Activated CD4-positive, CD25-positive, alpha-beta regulatory T cell treated with anti-CD3 and anti-CD28 coated beads, Interleukin-2, amount 50 U/mL, for 72 hours (primary cell): Measurements from ENCODE around the gene GNL2.
A peak's percentile ranks its signal among the peaks of the same experiment; 100 is the strongest.
"Not testable (repeated sequence)": the region's sequence is repeated elsewhere in the genome, so short reads cannot be mapped to it uniquely, and the experiment has no call there.

ENCODE experiments used
- DNase-seq: peaks from one replicate; pipeline ENCODE4 v3.0.0; 2021

GNL2 gene

GRCh38 chr1:37558411-37558810 lies 37.3 kb downstream of the GNL2 start:
- no peak for DNase-seq

- DNase-seq = no peak
Observed at GRCh38 chr1:37557402-37557801, 38.3 kb downstream of the GNL2 start.

- peak; percentile 47 for DNase-seq
Observed at GRCh38 chr1:37556712-37557196, 39.0 kb downstream of the GNL2 start, which contains the start of gene DNALI1. Gene DNALI1, plus strand, starts transcription at chr1:37556940. Its CDS starts 55 bp downstream, at chr1:37556995.

- peak; percentile 85 for DNase-seq
Observed at GRCh38 chr1:37553927-37554808, 41.6 kb downstream of the GNL2 start, which contains the start of gene SNIP1. Gene SNIP1, minus strand, starts transcription at chr1:37554293. Its CDS starts 64 bp downstream, at chr1:37554229.

- no peak for DNase-seq
Observed at GRCh38 chr1:37553598-37553926, 42.2 kb downstream of the GNL2 start.

- DNase-seq = no peak
Observed at GRCh38 chr1:37549341-37549740, 46.4 kb downstream of the GNL2 start.

GRCh38 chr1:37545019-37545418 lies 50.7 kb downstream of the GNL2 start:
- no peak for DNase-seq

GRCh38 chr1:37544530-37544929 lies 51.2 kb downstream of the GNL2 start:
- no peak for DNase-seq

- DNase-seq = no peak
Observed at GRCh38 chr1:37540036-37540785, 55.5 kb downstream of the GNL2 start.

GRCh38 chr1:37539154-37539553 lies 56.6 kb downstream of the GNL2 start:
- DNase-seq = not testable (repeated sequence)

GRCh38 chr1:37537378-37537777 lies 58.4 kb downstream of the GNL2 start:
- DNase-seq = no peak

GRCh38 chr1:37533317-37534093 lies 62.2 kb downstream of the GNL2 start:
- DNase-seq = no peak

- not testable (repeated sequence) for DNase-seq
Observed at GRCh38 chr1:37532418-37533156, 63.1 kb downstream of the GNL2 start.

- not testable (repeated sequence) for DNase-seq
Observed at GRCh38 chr1:37529888-37530287, 65.8 kb downstream of the GNL2 start.

- no peak for DNase-seq
Observed at GRCh38 chr1:37519613-37520012, 76.1 kb downstream of the GNL2 start.

GRCh38 chr1:37518929-37519328 lies 76.8 kb downstream of the GNL2 start:
- DNase-seq = peak; percentile 37

GRCh38 chr1:37518241-37518640 lies 77.5 kb downstream of the GNL2 start:
- not testable (repeated sequence) for DNase-seq

GRCh38 chr1:37517569-37517968 lies 78.2 kb downstream of the GNL2 start:
- DNase-seq = no peak
